Astrocyte (in vitro differentiated cells and primary cell): ENCODE results near the gene EFCC1. TPM values are rescaled to one million over a fixed set of nuclear protein-coding genes. Genes with fewer than 3 reads are reported as not detected.

Experiments used
- DNase-seq: peaks from one replicate; pipeline ENCODE4 v3.0.0-alpha.2; 2010; ENCODE audit warnings: low read depth
- FAIRE-seq: peaks from 2 replicates; lab custom pipeline; 2011; peaks lifted over from hg19 to GRCh38; lab: Jason Lieb, UNC
- H2AFZ ChIP-seq: 2 replicates; pipeline ENCODE4 v1.6.0; 2012; ENCODE audit warnings: low read depth, low read length, inconsistent platforms
- H3K27ac ChIP-seq: 2 replicates; pipeline ENCODE4 v1.5.1; 2011; ENCODE audit warnings: low read depth, low read length, inconsistent platforms
- H3K27me3 ChIP-seq: 2 replicates; pipeline ENCODE4 v1.6.0; 2011; ENCODE audit warnings: low read length, inconsistent platforms; ENCODE audit not compliant: insufficient read depth
- H3K36me3 ChIP-seq: 2 replicates; pipeline ENCODE4 v1.5.1; 2011; ENCODE audit warnings: low read length, inconsistent platforms; ENCODE audit not compliant: insufficient read depth
- H3K4me1 ChIP-seq: 2 replicates; pipeline ENCODE4 v1.5.1; 2011; ENCODE audit warnings: low read length, inconsistent platforms; ENCODE audit not compliant: insufficient read depth
- H3K4me2 ChIP-seq: 2 replicates; pipeline ENCODE4 v1.6.0; 2012; ENCODE audit warnings: low read length, inconsistent platforms
- H3K4me3 ChIP-seq: 2 replicates; pipeline ENCODE4 v1.5.1; 2011; ENCODE audit warnings: low read depth, mild to moderate bottlenecking, low read length, inconsistent platforms; ENCODE audit not compliant: insufficient read depth
- H3K79me2 ChIP-seq: 2 replicates; pipeline ENCODE4 v1.6.0; 2012; ENCODE audit warnings: mild to moderate bottlenecking, low read length, inconsistent platforms; ENCODE audit not compliant: insufficient read depth
- H3K9ac ChIP-seq: 2 replicates; pipeline ENCODE4 v1.6.0; 2012; ENCODE audit warnings: mild to moderate bottlenecking, low read length, inconsistent platforms
- H3K9me3 ChIP-seq: 2 replicates; pipeline ENCODE4 v1.5.1; 2012; ENCODE audit warnings: low read depth, mild to moderate bottlenecking, low read length, inconsistent platforms; ENCODE audit not compliant: insufficient read depth
- H4K20me1 ChIP-seq: 2 replicates; pipeline ENCODE4 v1.6.0; 2012; ENCODE audit warnings: low read length, inconsistent platforms; ENCODE audit not compliant: insufficient read depth
- H3K27ac Mint-ChIP-seq: one replicate; pipeline ENCODE4 v1.8.0; 2021; ENCODE audit warnings: mild to moderate bottlenecking, mixed read lengths; ENCODE audit not compliant: unreplicated experiment
- H3K27me3 Mint-ChIP-seq: one replicate; pipeline ENCODE4 v1.8.0; 2021; ENCODE audit warnings: low read depth, mixed read lengths; ENCODE audit not compliant: unreplicated experiment
- H3K36me3 Mint-ChIP-seq: one replicate; pipeline ENCODE4 v1.8.0; 2021; ENCODE audit warnings: low read depth, mixed read lengths; ENCODE audit not compliant: unreplicated experiment
- H3K4me1 Mint-ChIP-seq: one replicate; pipeline ENCODE4 v1.8.0; 2021; ENCODE audit warnings: low read depth, mixed read lengths; ENCODE audit not compliant: unreplicated experiment
- H3K4me3 Mint-ChIP-seq: one replicate; pipeline ENCODE4 v1.8.0; 2021; ENCODE audit warnings: mild to moderate bottlenecking, moderate library complexity, mixed read lengths; ENCODE audit not compliant: unreplicated experiment
- H3K9me3 Mint-ChIP-seq: one replicate; pipeline ENCODE4 v1.8.0; 2021; ENCODE audit warnings: mild to moderate bottlenecking, mixed read lengths; ENCODE audit not compliant: unreplicated experiment
- CTCF ChIP-seq: IDR thresholded peaks from 2 replicates; pipeline ENCODE4 v1.5.1; 2011; ENCODE audit warnings: low read depth, mild to moderate bottlenecking, inconsistent platforms, low read length, moderate library complexity; ENCODE audit not compliant: insufficient read depth
- EZH2 ChIP-seq: IDR thresholded peaks from 2 replicates; pipeline ENCODE4 v1.6.1; 2012; ENCODE audit warnings: mild to moderate bottlenecking, low read length, inconsistent platforms; ENCODE audit not compliant: insufficient read depth
- total RNA-seq: library from RNA; stranded (reverse); gene quantifications from 2 replicates; pipeline ENCODE4 v1.2.1, GENCODE V29; 2021

The EFCC1 gene
- total RNA-seq, 1 donor from 2014 or later, result not detected

GRCh38 chr3:129001806-129002572, 885 bp downstream of the EFCC1 start:
- Mint-ChIP-seq H3K27me3 (peaks cover 57% of the 10 kb centered on the region), H3K4me3 (peak overlapping the region; percentile 35), H3K36me3 (no peaks in the 10 kb centered on the region), H3K9me3 (no peaks in the 10 kb centered on the region), H3K27ac (no peak overlapping the region), H3K4me1 (peaks cover 10% of the 10 kb centered on the region)
- no peak overlapping the region for H2AFZ ChIP-seq
- H3K36me3 ChIP-seq, result no peaks in the 10 kb centered on the region
- no peak for FAIRE-seq
- H3K4me2 ChIP-seq, result peak overlapping the region; percentile 76
- H4K20me1 ChIP-seq, result peaks cover 7% of the 10 kb centered on the region
- H3K4me3 ChIP-seq, result no peak overlapping the region
- DNase-seq, result no peak
- no peak overlapping the region for H3K9ac ChIP-seq
- H3K4me1 ChIP-seq, result peaks cover 2% of the 10 kb centered on the region
- no peaks in the 10 kb centered on the region for H3K79me2 ChIP-seq
- TF ChIP-seq CTCF (no peak), EZH2 (peak; percentile 81)
- peaks cover 67% of the 10 kb centered on the region for H3K27me3 ChIP-seq
- H3K27ac ChIP-seq, result no peak overlapping the region
- H3K9me3 ChIP-seq, result no peaks in the 10 kb centered on the region

DNA sequence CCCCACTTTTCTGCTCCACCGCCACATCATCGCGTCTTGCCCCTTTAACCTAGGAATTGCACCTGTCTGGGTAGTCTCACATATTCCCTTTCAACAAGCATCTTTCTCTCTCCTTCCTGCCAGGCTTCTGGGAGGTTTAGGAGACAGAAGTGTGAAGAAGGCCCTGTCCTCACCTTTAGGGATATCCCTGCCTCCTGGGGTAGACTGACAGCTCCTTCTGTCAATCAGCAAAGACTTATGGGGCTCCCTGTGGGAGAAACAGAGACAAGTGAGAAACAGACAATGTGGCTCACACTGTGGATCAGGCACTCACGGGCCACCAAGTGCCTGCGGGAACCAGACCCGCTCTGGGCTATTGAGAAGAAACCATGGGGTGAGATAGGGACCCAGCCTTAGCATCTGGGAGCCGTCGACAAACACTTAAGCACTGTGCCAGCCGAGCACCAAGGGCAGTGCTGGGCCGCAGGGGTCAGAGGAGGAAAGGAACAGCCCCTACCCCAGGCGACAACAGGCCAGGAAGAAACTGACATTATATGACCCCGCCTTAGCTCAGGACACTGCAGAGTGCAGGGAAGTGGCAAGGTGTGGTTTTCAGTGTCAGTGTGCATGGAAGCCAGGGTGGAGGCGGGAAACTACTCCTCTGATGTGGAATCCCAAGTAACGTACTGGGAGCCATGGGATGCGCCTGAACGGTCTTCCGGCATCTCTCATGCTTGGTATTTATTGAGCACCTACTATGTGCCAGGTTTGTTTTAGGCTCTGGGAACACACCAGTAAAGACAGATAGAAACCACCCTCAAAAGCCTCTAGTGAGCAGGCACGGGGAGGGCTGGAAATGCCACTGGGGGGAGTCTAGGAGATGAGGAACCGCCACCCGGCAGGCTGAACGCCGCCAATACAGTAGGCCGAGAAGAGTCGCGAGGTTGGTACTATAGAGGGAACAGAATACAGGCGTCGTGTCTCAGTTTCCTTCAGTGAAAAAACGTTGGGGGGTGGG, 1.8 kb downstream of the EFCC1 start:
- Mint-ChIP-seq H3K27me3 (peaks cover 64% of the 10 kb centered on the region), H3K4me1 (peaks cover 10% of the 10 kb centered on the region), H3K27ac (no peak overlapping the region), H3K36me3 (no peaks in the 10 kb centered on the region), H3K9me3 (no peaks in the 10 kb centered on the region), H3K4me3 (peak overlapping the region; percentile 35)
- no peak overlapping the region for H3K4me2 ChIP-seq
- H3K27ac ChIP-seq, result no peak overlapping the region
- FAIRE-seq, result no peak
- H3K27me3 ChIP-seq, result peaks cover 70% of the 10 kb centered on the region
- TF ChIP-seq CTCF, result no peak
- no peak for TF ChIP-seq EZH2
- H3K4me1 ChIP-seq, result peaks cover 2% of the 10 kb centered on the region
- no peak overlapping the region for H3K9ac ChIP-seq
- no peaks in the 10 kb centered on the region for H3K36me3 ChIP-seq
- DNase-seq, result no peak
- H4K20me1 ChIP-seq, result peaks cover 7% of the 10 kb centered on the region
- H3K9me3 ChIP-seq, result no peaks in the 10 kb centered on the region
- H3K4me3 ChIP-seq, result no peak overlapping the region
- H2AFZ ChIP-seq, result no peak overlapping the region
- no peaks in the 10 kb centered on the region for H3K79me2 ChIP-seq
